GM19043 (cell line): ENCODE measurements around the gene ST7L.

Experiments used
- ATAC-seq: cut with Tn5 transposase; IDR thresholded peaks from one replicate; pipeline ENCODE4 v1.9.1; 2021; ENCODE audit warnings: low read depth; ENCODE audit not compliant: unreplicated experiment

Gene ST7L

DNA sequence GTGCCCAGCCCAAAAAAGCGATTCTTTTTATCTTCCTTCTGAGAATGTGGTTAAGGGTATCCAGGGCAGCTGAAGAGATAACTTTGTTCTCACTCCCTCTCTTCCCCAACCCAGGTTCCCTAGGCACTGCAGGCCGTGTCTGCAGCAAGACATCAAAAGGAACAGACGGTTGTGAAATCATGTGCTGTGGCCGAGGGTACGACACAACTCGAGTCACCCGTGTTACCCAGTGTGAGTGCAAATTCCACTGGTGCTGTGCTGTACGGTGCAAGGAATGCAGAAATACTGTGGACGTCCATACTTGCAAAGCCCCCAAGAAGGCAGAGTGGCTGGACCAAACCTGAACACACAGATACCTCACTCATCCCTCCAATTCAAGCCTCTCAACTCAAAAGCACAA, 98.8 kb downstream of the ST7L start:
- ATAC-seq, result no peak

GRCh38 chr1:112518186-112518585, 100.8 kb downstream of the ST7L start:
- ATAC-seq, result no peak

DNA sequence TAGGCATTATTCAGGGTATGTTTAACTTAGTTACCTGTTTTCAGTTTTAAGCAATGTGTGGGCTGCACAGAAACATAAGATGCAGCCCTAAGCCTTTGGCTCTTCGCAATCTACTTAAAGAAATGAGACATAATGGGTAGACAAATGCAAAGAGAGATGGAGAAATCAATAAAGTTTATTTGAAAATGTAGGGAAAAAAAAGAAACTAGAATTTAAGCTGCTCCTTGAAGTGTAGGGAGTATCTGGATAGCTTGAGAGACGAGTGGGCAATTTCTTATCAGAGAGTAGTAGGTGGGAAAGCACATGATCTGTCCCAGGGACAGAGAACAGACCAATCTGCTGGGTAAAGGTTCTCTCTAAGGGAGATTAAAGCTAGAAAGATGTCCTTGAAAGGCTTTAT, 101.3 kb downstream of the ST7L start:
- ATAC-seq, result no peak

- ATAC-seq, result no peak
Observed at GRCh38 chr1:112517231-112517630, 101.7 kb downstream of the ST7L start.

- ATAC-seq, result no peak
Observed at GRCh38 chr1:112516141-112516540, 102.8 kb downstream of the ST7L start.

GRCh38 chr1:112515311-112516009, 103.5 kb downstream of the ST7L start:
- no peak for ATAC-seq

- ATAC-seq, result no peak
Observed at GRCh38 chr1:112514901-112515300, 104.0 kb downstream of the ST7L start.

DNA sequence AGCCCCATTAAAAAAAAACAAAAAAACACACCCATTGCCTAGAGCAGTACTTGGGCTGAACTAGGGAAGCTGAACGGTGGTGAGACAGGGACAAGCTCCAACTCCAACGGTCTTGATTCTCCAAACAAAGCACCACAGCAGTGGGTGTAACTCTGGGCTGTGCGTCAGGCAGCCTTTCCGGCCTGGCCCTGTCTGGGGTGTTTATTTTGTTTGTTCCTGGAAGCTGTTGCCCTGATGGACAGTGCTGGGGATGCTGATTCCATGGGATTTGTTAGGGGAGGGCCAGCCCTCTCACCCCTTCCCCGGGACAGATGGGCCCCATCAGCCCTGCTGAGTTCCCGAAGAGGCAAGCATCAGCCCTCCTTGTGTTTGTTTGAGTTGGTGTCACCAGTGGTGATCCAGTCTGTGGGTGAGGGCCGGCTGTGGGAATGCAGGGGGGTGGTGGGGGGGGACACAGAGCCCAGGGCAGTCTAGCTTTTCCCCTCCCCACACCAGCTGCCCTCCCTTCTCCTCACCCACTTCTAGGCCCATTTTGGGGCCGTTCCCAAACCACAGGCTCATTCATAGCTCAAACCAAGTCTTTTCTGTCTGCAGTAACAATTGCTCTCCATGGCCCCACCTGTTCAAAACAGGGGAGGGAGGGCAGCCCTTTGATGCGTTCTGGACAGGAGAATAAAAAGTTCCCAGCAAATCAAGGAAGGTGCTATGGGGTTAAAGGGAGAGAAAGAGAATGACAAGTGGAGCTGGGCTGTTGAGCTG, 105.7 kb downstream of the ST7L start:
- ATAC-seq, result no peak

GRCh38 chr1:112511897-112512296, 107.0 kb downstream of the ST7L start:
- no peak for ATAC-seq

- no peak for ATAC-seq
Observed at GRCh38 chr1:112510340-112510739, 108.6 kb downstream of the ST7L start.

DNA sequence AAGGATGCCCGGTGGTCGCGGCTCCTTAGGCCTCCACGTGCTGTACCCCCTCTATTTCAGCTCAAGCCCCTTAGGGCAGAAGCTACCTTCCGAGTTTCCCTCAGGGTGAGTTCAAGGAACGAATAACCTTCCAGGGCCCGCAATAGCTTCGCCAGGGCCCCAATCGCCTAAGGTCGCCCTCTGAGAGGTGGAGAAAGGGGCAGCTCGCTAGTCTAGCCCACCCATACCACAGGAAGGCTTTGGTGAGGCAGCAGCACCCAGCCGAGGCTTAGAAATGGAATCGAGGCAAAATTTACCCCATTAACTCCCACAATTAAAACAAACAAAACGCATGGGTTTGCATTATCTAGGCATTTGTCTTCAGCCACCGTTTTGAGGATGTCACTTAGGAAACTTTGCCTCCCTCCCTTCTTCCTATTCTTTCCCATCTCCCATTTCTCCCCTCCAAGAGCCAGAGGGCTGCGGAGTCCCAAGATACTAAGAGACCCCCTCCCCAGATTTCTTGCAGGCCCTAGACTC, 109.2 kb downstream of the ST7L start:
- ATAC-seq, result no peak

DNA sequence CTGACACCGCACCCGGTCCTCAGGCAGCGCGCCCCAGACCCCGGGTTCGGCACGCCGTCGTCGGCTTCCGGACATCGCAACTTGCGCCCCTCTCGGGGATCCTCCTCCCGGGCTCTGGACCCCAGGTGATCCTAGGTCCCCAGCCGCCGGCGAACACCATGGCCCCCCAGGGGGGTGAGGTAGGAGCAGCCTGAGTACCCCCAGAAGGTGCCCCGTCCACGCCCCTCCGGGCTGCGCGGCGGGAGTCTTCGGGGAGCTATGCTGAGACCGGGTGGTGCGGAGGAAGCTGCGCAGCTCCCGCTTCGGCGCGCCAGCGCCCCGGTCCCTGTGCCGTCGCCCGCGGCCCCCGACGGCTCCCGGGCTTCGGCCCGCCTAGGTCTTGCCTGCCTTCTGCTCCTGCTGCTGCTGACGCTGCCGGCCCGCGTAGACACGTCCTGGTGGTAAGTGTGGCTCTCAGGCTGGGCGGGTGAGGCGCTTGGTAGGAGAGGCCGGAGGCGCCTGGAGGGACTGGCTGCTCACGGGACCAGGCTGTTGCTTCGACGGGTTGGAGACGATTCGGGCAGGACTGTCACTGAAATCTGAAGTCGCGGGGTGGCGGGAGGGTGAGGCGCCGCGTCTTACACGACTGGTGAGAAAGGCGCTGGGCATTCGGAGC, 109.8 kb downstream of the ST7L start:
- ATAC-seq, result no peak

DNA sequence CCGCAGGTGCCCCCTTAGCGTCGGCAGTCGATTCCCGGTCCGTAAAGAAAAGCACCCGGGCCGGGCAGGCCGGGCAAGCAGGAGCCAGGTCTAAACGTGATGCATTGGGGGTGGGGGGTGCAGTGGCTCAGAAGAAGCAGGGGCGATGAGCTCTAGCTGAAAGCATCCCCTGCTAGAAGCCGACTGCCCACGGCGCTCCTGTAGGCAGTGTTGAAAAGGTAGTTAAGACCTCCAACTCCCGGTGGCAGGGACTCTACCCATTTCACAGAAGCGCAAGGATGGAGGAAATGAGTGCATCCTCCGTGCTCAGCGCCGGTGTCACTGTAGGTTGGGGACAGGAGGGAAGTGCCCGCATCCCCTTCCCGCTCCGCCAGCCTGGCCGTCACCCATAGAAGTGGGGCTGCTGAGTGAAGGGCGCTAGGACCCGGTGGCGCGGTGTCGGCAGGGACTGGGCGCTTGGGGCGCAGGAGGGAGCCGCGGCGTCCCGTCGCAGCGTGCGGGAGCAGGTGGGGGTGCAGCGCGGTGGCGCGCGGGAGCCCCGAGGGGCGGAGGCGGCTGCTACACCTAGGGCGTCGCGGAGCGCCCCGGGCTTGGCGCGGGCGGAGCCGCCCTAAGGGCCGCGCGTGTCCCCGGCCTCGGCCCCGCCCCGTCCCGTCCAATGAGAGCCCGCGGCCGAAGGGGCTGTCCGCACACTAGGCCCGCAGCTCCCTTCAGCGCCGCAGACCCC, 110.5 kb downstream of the ST7L start, which contains the start of gene WNT2B:
Gene WNT2B, plus strand, starts transcription at position 688 of the 727 bp plus-strand sequence. CDS start 298 bp downstream, outside the sequence.
- ATAC-seq, result no peak

GRCh38 chr1:112507921-112508277, 111.0 kb downstream of the ST7L start:
- no peak for ATAC-seq

- ATAC-seq, result no peak
Observed at GRCh38 chr1:112507336-112507735, 111.6 kb downstream of the ST7L start.

DNA sequence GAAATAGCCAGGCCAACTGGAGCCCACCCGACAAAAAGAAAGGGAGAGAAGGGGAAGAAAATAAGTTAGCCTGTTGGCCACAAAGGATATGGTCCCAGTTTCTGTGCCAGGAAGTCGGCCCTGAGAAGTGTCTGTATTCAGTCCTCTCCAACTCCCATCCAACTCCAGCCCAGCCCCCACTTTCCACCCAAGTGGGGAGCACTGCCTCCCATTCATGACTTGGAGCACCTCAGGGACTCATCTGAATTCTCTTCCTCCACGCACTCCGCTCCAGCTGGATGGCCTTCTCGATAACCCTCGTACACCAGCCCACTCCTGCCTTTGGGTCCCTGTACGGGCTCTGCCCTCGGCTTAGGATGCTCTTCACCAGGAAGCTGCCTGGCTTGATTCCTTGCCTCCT, 112.2 kb downstream of the ST7L start:
- no peak for ATAC-seq

DNA sequence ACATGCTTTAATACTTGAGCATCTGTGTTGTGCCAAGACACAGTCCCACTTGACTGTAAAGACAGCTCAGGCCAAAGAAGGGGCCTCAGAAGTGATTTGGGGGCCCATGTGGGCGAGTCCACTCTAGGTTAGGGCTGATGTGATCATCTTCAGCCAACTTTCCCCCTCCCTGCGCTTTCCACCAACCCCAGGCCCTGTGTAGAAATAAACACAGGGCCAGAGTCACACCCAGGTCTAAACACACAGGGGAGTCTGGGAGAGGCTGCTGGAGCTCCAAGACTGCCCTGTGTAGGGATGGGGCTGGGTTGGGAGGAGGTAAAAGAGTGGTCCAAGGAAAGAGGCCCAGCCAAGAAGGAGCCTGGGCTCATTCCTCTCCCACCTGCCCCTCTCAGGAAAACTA, 112.6 kb downstream of the ST7L start:
- ATAC-seq, result no peak

GRCh38 chr1:112505878-112506277, 113.1 kb downstream of the ST7L start:
- ATAC-seq, result no peak

- no peak for ATAC-seq
Observed at GRCh38 chr1:112505400-112505785, 113.5 kb downstream of the ST7L start.

- ATAC-seq, result no peak
Observed at GRCh38 chr1:112504661-112505399, 114.1 kb downstream of the ST7L start.
